ENCODE results near the gene TAGLN. TPM values are rescaled to one million over a fixed set of nuclear protein-coding genes. Genes with fewer than 3 reads are reported as not detected.

The TAGLN gene
- total RNA-seq, 6 experiments from 2014 or later: 41.2 to 158 (median 112) TPM

- intact Hi-C loops (cut with DNase I): loop anchor here in 1 of 2 donors (10.0 kb wide), 2 partner anchors 52 to 372 kb away; partner anchors contain the start of gene SIDT2
- ATAC-seq (peak; percentile 88 to 96 (median 90)), DNase-seq (peak in 1 of 3 donors; percentile 55)
- no peak overlapping the region for H3K4me3 ChIP-seq
- no peak overlapping the region for H3K27ac ChIP-seq
- H3K36me3 ChIP-seq: peaks cover 0 to 43% (median 13%) of the 10 kb centered on the region in 4 donors
- WGBS (ENCODE audit: insufficient coverage, low coverage, low lambda C conversion rate, missing lambda C conversion rate): 43% methylated on average over 10 of the region's 19 CpGs
- no peak for TF ChIP-seq POLR2A (IDR thresholded peaks at IDR 0.05)
- TF ChIP-seq CTCF (IDR thresholded peaks at IDR 0.05): peak; percentile 69 to 82 (median 77)
- no peaks in the 10 kb centered on the region for H3K27me3 ChIP-seq
- no peaks in the 10 kb centered on the region for H3K9me3 ChIP-seq
- H3K4me1 ChIP-seq: peaks cover 0 to 11% (median 6%) of the 10 kb centered on the region in 4 donors
Measured at GRCh38 chr11:117226388-117227385, 27.5 kb downstream of the TAGLN start.

DNA sequence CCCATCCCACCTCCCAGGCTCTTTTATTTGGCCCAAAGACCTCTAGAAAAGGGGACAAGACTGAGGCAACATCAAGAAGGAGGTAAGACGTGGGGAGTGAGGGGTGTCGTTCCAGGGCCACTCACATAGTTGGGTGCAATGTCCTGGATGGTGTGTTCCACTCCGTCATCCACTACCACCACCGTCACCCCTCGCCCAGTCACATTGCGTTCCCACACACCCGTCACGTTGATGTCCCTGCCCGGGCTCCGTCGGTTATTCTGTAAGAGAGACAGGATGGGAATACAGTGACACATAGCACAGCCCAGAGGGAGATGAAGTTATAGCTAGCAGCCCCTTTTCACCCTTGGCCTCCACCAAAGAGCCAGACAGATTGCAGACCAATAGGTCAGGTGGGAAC lies 28.9 kb downstream of the TAGLN start:
- ATAC-seq (no peak), DNase-seq (peak in 1 of 3 donors; percentile 38)
- no peak overlapping the region for H3K4me3 ChIP-seq
- TF ChIP-seq CTCF (IDR thresholded peaks at IDR 0.05) (no peak), POLR2A (IDR thresholded peaks at IDR 0.05) (no peak)
- H3K27ac ChIP-seq: no peak overlapping the region
- H3K9me3 ChIP-seq: no peaks in the 10 kb centered on the region
- no peaks in the 10 kb centered on the region for H3K27me3 ChIP-seq
- 90% methylated on average over 11 of the region's 11 CpGs for WGBS (ENCODE audit: insufficient coverage, low coverage, low lambda C conversion rate, missing lambda C conversion rate)
- peaks cover 0 to 11% (median 6%) of the 10 kb centered on the region in 4 donors for H3K4me1 ChIP-seq
- intact Hi-C loops (cut with DNase I): loop anchor here in 1 of 2 donors (10.0 kb wide), 2 partner anchors 53 to 373 kb away; partner anchors contain the start of gene SIDT2
- H3K36me3 ChIP-seq: peaks cover 0 to 36% (median 12%) of the 10 kb centered on the region in 4 donors

- peaks cover 0 to 18% (median 6%) of the 10 kb centered on the region in 4 donors for H3K4me1 ChIP-seq
- ATAC-seq (no peak), DNase-seq (no peak)
- peaks cover 0 to 35% (median 7%) of the 10 kb centered on the region in 4 donors for H3K36me3 ChIP-seq
- no peaks in the 10 kb centered on the region for H3K9me3 ChIP-seq
- no peaks in the 10 kb centered on the region for H3K27me3 ChIP-seq
- no peak overlapping the region for H3K4me3 ChIP-seq
- TF ChIP-seq POLR2A (IDR thresholded peaks at IDR 0.05) (no peak), CTCF (IDR thresholded peaks at IDR 0.05) (no peak)
- intact Hi-C loops (cut with DNase I): loop anchor here in 1 of 2 donors (10.0 kb wide), 2 partner anchors 55 to 375 kb away; partner anchors contain the start of gene SIDT2
- WGBS (ENCODE audit: insufficient coverage, low coverage, low lambda C conversion rate, missing lambda C conversion rate): 88% methylated on average over 3 of the region's 12 CpGs
- no peak overlapping the region for H3K27ac ChIP-seq
Measured at GRCh38 chr11:117229411-117229810, 30.2 kb downstream of the TAGLN start.

DNA sequence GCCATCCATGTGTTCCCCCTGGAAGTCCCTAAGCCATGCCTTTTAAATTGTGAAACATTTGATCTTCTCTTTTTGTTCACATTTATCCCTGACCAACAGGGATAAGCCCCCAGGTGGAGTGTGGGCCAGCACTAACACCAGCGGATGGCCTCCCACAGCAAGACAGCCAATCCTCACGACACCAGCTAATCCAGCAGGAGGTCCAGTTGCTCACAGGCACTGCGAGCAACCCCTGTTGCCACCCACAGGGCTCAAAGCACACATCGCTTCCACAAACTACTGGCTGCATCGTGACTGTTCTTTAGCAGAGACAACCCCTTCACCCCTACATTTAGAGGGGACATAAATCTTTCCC lies 30.7 kb downstream of the TAGLN start:
- H3K4me3 ChIP-seq: no peak overlapping the region

More for the DNA sequence above, 30.7 kb downstream of the TAGLN start:
- intact Hi-C loops (cut with DNase I): loop anchor here in 1 of 2 donors (10.0 kb wide), 2 partner anchors 55 to 375 kb away; partner anchors contain the start of gene SIDT2
- no peak for ATAC-seq
- no peak for TF ChIP-seq CTCF (IDR thresholded peaks at IDR 0.05)
- TF ChIP-seq POLR2A (IDR thresholded peaks at IDR 0.05): no peak
- no peaks in the 10 kb centered on the region for H3K9me3 ChIP-seq
- DNase-seq: no peak
- peaks cover 0 to 35% (median 7%) of the 10 kb centered on the region in 4 donors for H3K36me3 ChIP-seq
- no peaks in the 10 kb centered on the region for H3K27me3 ChIP-seq
- H3K27ac ChIP-seq: no peak overlapping the region
- WGBS (ENCODE audit: insufficient coverage, low coverage, low lambda C conversion rate, missing lambda C conversion rate): 71% methylated on average over 2 of the region's 5 CpGs
- peaks cover 0 to 18% (median 6%) of the 10 kb centered on the region in 4 donors for H3K4me1 ChIP-seq

Data from right lobe of liver (tissue), 6 donors.